ENCODE data around the gene BCOR. TPM values are rescaled to one million over a fixed set of nuclear protein-coding genes. Genes with fewer than 3 reads are reported as not detected.
A peak's percentile ranks its signal among the peaks of the same experiment; 100 is the strongest.

The BCOR gene
- total RNA-seq, 1 experiment from 2014 or later, result 48.3 TPM

DNA sequence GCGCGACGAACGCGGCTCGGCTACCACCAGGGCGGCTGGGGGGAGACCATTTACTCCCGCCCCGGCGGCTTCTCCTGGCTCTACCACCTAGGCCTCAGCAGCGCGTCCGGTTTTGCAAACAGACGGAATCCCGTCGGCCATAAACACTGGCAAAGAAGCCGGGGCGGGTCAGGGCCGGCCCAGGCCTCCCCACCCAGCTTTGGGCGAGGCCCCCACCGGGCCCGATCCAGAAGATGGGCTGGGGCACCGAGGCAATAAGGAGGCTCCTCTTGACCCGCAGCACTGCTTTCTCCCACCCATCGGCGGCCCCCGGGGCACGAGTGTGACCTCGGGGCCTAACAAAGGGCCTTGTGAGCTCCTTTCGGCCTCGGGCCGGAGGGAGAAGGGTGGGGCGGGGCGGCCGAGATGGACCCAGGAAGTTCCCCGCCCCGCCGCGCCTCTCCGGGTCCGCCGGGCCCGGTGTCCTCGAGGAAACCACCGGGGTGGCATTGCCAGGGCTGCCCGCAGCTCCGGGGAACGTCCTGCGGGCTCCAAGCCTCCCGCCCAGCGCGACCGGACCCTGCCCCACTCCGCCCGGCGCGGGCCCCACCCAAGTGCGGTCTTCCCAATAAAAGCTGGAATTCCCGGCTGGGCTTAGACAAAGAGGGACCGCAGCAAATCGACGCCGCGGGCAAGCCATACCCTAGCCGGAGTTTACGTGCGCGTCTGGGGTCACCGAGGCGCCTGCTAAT lies 5.9 kb downstream of the BCOR start:
- POLR2A ChIA-PET, result interaction anchor here (0.5 to 1.7 kb wide), 3 partner anchors 11 to 19 kb away, joined by 3 read pairs; no protein-coding TSS in a partner anchor
- in situ Hi-C loops (cut with HindIII; ENCODE audit: low pct_unique_long_range_greater_than_20kb, low sequenced_read_pairs), result no loop called here
- H3K27ac ChIP-seq (ENCODE audit: low read length), result peak overlapping the region; percentile 75
- H3K4me1 ChIP-seq (ENCODE audit: control insufficient read depth, insufficient read depth, low read length), result peaks cover 18% of the 10 kb centered on the region
- intact Hi-C loops (cut with micrococcal nuclease; ENCODE audit: unreplicated experiment), result loop anchor here (5.0 kb wide), 1 partner anchor 80 kb away; no protein-coding TSS in a partner anchor
- H3K36me3 ChIP-seq (ENCODE audit: control insufficient read depth, insufficient read depth, low read length), result no peaks in the 10 kb centered on the region
- peak overlapping the region; percentile 53 to 64 for H3K4me3 ChIP-seq (ENCODE audit: low read depth in 2 of 2, low read length in 2 of 2)
- H3K27me3 ChIP-seq (ENCODE audit: control insufficient read depth, insufficient read depth, low read length), result no peaks in the 10 kb centered on the region
- CTCF ChIA-PET, result no interaction called here
- no peak for DNase-seq (ENCODE audit: low read depth, low spot score)
- TF ChIP-seq, protein P1, sequence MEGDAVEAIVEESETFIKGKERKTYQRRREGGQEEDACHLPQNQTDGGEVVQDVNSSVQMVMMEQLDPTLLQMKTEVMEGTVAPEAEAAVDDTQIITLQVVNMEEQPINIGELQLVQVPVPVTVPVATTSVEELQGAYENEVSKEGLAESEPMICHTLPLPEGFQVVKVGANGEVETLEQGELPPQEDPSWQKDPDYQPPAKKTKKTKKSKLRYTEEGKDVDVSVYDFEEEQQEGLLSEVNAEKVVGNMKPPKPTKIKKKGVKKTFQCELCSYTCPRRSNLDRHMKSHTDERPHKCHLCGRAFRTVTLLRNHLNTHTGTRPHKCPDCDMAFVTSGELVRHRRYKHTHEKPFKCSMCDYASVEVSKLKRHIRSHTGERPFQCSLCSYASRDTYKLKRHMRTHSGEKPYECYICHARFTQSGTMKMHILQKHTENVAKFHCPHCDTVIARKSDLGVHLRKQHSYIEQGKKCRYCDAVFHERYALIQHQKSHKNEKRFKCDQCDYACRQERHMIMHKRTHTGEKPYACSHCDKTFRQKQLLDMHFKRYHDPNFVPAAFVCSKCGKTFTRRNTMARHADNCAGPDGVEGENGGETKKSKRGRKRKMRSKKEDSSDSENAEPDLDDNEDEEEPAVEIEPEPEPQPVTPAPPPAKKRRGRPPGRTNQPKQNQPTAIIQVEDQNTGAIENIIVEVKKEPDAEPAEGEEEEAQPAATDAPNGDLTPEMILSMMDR (IDR thresholded peaks at IDR 0.05), result no peak
- TF ChIP-seq SIN3A (IDR thresholded peaks at IDR 0.05; ENCODE audit: borderline replicate concordance, insufficient read depth, low read depth, low read length), result no peak
- TF ChIP-seq, protein P2, sequence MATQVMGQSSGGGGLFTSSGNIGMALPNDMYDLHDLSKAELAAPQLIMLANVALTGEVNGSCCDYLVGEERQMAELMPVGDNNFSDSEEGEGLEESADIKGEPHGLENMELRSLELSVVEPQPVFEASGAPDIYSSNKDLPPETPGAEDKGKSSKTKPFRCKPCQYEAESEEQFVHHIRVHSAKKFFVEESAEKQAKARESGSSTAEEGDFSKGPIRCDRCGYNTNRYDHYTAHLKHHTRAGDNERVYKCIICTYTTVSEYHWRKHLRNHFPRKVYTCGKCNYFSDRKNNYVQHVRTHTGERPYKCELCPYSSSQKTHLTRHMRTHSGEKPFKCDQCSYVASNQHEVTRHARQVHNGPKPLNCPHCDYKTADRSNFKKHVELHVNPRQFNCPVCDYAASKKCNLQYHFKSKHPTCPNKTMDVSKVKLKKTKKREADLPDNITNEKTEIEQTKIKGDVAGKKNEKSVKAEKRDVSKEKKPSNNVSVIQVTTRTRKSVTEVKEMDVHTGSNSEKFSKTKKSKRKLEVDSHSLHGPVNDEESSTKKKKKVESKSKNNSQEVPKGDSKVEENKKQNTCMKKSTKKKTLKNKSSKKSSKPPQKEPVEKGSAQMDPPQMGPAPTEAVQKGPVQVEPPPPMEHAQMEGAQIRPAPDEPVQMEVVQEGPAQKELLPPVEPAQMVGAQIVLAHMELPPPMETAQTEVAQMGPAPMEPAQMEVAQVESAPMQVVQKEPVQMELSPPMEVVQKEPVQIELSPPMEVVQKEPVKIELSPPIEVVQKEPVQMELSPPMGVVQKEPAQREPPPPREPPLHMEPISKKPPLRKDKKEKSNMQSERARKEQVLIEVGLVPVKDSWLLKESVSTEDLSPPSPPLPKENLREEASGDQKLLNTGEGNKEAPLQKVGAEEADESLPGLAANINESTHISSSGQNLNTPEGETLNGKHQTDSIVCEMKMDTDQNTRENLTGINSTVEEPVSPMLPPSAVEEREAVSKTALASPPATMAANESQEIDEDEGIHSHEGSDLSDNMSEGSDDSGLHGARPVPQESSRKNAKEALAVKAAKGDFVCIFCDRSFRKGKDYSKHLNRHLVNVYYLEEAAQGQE (IDR thresholded peaks at IDR 0.05; ENCODE audit: insufficient read depth in 1 of 2, low read depth in 2 of 2, low read length in 1 of 2), result no peak
- 0 out of 2 replicates have a peak, but pooled peaks have one; percentile 8 for ATAC-seq
- H3K9me3 ChIP-seq (ENCODE audit: control insufficient read depth, insufficient read depth, low read depth, low read length), result no peaks in the 10 kb centered on the region
- no TSS peak for BruUV-seq (replicated peaks)

GRCh38 chrX:40090961-40091360 lies 6.8 kb downstream of the BCOR start:
- in situ Hi-C loops (cut with HindIII; ENCODE audit: low pct_unique_long_range_greater_than_20kb, low sequenced_read_pairs), result no loop called here
- Histone ChIP-seq H3K4me1 (ENCODE audit: control insufficient read depth, insufficient read depth, low read length) (peaks cover 24% of the 10 kb centered on the region), H3K27ac (ENCODE audit: low read length) (peak overlapping the region; percentile 75), H3K9me3 (ENCODE audit: control insufficient read depth, insufficient read depth, low read depth, low read length) (no peaks in the 10 kb centered on the region), H3K36me3 (ENCODE audit: control insufficient read depth, insufficient read depth, low read length) (no peaks in the 10 kb centered on the region), H3K4me3 (ENCODE audit: low read depth in 2 of 2, low read length in 2 of 2) (peak overlapping the region; percentile 53 to 64), H3K27me3 (ENCODE audit: control insufficient read depth, insufficient read depth, low read length) (no peaks in the 10 kb centered on the region)
- TF ChIP-seq, protein P1 (IDR thresholded peaks at IDR 0.05), result no peak
- TF ChIP-seq POLR2AphosphoS5 (IDR thresholded peaks at IDR 0.05; ENCODE audit: low read depth, low read length) (no peak), SIN3A (IDR thresholded peaks at IDR 0.05; ENCODE audit: borderline replicate concordance, insufficient read depth, low read depth, low read length) (no peak), TCF7L2 (IDR thresholded peaks at IDR 0.05; ENCODE audit: low read depth, low read length) (no peak)
- TF ChIP-seq, protein P2 (IDR thresholded peaks at IDR 0.05; ENCODE audit: insufficient read depth in 1 of 2, low read depth in 2 of 2, low read length in 1 of 2), result no peak
- ATAC-seq, result no peak
- CTCF ChIA-PET, result no interaction called here
- DNase-seq (ENCODE audit: low read depth, low spot score), result no peak
- POLR2A ChIA-PET, result interaction anchor here (1.7 kb wide), 1 partner anchor 19 kb away, joined by 3 read pairs; no protein-coding TSS in a partner anchor
- no TSS peak for BruUV-seq (replicated peaks)
- intact Hi-C loops (cut with micrococcal nuclease; ENCODE audit: unreplicated experiment), result loop anchor here (5.0 kb wide), 1 partner anchor 81 kb away; no protein-coding TSS in a partner anchor
